Measurements from ENCODE around the gene NEMP1.
"Not testable (repeated sequence)": the region's sequence is repeated elsewhere in the genome, so short reads cannot be mapped to it uniquely, and the experiment has no call there.

NEMP1 gene

DNA sequence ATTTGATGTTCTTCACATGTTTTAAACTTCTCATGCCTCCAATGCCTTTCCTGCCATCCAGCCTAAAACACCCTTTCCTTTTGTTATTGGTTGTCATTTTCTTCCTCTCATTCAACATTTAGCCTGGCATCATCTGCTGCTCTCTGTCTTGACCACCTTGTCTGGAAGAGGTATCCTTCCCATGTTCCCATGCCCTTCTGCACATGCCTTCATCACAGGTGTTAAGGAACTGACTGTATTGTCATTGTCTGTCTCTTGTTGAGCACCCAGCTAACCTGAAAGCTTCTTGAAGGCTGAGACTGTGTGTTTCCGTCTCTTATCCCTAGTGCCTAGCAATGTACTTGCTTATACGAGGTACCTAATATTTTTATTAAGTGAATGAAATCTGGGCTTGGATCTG lies 45.2 kb upstream of the NEMP1 start:
- DNase-seq (ENCODE audit: low read depth), result no peak
- TF ChIP-seq, protein P1, sequence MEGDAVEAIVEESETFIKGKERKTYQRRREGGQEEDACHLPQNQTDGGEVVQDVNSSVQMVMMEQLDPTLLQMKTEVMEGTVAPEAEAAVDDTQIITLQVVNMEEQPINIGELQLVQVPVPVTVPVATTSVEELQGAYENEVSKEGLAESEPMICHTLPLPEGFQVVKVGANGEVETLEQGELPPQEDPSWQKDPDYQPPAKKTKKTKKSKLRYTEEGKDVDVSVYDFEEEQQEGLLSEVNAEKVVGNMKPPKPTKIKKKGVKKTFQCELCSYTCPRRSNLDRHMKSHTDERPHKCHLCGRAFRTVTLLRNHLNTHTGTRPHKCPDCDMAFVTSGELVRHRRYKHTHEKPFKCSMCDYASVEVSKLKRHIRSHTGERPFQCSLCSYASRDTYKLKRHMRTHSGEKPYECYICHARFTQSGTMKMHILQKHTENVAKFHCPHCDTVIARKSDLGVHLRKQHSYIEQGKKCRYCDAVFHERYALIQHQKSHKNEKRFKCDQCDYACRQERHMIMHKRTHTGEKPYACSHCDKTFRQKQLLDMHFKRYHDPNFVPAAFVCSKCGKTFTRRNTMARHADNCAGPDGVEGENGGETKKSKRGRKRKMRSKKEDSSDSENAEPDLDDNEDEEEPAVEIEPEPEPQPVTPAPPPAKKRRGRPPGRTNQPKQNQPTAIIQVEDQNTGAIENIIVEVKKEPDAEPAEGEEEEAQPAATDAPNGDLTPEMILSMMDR (conservative IDR thresholded peaks at IDR 0.05; ENCODE audit: control insufficient read depth, insufficient read depth, low read depth, low read length), result no peak
- H3K4me3 ChIP-seq (ENCODE audit: control insufficient read depth, low read depth, low read length), result no peak overlapping the region

DNA sequence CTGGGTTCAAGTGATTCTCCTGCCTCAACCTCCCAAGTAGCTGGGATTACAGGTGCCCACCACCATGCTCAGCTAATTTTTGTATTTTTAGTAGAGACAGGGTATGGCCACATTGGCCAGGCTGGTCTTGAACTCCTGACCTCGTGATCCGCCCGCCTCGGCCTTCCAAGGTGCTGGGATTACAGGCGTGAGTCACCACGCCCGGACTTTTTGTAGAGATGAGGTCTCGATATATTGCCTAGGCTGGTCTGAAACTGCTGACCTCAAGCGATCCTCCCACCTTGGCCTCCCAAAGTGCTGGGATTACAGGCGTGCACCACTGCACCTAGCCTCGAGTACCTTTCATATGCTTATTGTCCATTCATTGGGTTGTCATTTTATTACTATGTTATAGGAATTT lies 42.1 kb upstream of the NEMP1 start:
- DNase-seq (ENCODE audit: low read depth); H3K4me3 ChIP-seq (ENCODE audit: control insufficient read depth, low read depth, low read length): not testable (repeated sequence)

DNA sequence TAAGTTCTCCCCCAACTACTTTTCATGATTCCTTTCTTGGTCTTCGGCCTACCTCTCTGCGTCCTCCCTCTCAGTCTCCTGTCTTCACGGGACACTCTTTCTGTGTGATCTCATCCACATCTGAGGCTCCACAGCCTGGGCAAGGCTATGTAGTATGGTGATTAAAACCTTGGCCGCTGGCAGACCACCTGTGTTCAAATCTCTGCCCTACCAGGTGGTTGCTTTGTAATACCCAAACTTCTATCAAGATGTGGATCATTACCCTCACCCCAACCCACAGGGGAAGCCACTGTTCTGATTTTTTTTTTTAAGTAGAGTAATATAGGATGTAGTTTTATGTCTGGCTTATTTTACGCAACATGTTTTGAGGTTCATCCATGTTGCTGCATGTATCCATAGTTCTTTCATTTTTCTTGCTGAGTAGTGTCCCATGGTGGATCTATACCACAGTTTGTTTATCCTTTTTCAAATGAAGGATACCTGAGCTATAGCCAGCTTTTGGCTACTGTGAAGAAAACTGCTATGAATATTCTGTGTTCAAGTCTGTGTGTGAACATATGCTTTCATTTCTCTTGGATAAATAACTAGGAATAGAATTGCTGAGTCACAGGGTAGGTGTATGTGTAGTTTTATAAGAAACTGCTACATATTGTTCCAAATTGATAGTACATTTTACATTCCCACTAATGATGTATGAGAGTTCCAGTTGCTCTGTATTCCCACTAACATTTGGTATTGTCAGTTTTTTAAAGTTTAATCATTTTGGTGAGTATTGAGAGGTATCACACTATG lies 40.9 kb upstream of the NEMP1 start:
- peak; percentile 37 for DNase-seq (ENCODE audit: low read depth)
- TF ChIP-seq, protein P1 (conservative IDR thresholded peaks at IDR 0.05; ENCODE audit: control insufficient read depth, insufficient read depth, low read depth, low read length), result no peak

DNA sequence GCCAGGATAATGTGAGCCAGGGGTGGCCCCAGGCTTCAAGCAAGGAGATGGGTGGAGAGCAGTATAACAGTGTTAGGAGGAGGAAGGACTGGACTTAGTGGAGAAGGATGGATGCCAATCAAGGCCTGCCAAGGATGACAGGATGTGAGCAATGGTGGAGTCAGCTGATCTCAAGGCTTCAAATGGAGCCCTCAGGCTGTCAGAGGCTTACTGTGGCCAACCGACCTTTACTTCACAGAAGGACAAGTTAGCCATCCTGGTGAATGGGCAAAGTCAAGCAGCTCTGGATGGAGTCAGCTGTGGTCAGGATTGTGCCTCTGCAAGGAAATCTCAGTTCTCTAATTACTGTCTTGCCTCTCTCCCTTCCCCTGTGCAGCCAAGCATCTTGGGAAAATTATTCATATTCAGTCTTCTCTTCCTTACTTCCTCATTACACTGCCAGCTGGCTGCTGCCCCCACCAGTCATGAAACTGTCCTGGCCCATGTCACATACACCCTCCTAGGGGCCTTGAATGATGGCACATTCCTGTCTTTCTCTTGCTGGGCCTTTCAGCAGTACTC lies 40.2 kb upstream of the NEMP1 start:
- H3K4me3 ChIP-seq (ENCODE audit: control insufficient read depth, low read depth, low read length), result no peak overlapping the region
- peak; percentile 57 for DNase-seq (ENCODE audit: low read depth)

More for the DNA sequence above, 40.9 kb upstream of the NEMP1 start:
- H3K4me3 ChIP-seq (ENCODE audit: control insufficient read depth, low read depth, low read length), result no peak overlapping the region

DNA sequence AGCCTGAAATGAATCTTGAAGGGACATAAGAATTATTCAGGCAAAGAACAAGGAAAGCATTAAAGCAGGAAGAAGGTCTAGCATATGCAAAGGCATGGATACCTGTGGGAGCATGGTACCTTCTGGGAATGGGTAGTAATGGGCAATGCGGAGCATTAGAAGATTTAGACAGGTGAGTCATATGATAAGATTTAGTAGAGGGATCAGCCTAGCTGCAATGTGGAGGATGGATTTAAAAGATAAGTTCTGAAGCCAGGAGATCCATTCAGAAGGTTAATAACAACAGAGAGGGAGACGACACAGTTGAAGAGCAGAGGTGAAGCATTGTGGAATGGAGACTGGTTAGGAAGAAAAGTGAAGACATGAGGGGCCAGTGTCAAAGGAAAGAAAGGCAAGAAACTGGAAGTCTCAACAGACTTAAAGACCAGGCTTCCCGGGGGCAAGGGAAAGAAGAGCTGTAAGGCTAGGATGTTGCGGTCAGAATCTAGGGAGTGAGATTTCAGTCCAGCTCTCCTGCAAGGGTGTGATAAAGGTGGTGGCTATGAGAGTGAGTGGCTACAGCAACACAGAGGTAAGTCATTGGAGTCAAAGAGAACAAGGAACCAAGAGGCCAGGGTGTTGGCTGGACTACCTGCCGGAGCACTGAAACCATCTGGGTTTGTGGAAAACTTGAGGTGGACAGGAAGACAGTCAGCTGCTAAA lies 38.1 kb upstream of the NEMP1 start:
- H3K4me3 ChIP-seq (ENCODE audit: control insufficient read depth, low read depth, low read length), result no peak overlapping the region
- TF ChIP-seq, protein P1 (conservative IDR thresholded peaks at IDR 0.05; ENCODE audit: control insufficient read depth, insufficient read depth, low read depth, low read length), result no peak
- no peak for DNase-seq (ENCODE audit: low read depth)

More for the DNA sequence above, 40.2 kb upstream of the NEMP1 start:
- TF ChIP-seq, protein P1 (conservative IDR thresholded peaks at IDR 0.05; ENCODE audit: control insufficient read depth, insufficient read depth, low read depth, low read length), result no peak

DNA sequence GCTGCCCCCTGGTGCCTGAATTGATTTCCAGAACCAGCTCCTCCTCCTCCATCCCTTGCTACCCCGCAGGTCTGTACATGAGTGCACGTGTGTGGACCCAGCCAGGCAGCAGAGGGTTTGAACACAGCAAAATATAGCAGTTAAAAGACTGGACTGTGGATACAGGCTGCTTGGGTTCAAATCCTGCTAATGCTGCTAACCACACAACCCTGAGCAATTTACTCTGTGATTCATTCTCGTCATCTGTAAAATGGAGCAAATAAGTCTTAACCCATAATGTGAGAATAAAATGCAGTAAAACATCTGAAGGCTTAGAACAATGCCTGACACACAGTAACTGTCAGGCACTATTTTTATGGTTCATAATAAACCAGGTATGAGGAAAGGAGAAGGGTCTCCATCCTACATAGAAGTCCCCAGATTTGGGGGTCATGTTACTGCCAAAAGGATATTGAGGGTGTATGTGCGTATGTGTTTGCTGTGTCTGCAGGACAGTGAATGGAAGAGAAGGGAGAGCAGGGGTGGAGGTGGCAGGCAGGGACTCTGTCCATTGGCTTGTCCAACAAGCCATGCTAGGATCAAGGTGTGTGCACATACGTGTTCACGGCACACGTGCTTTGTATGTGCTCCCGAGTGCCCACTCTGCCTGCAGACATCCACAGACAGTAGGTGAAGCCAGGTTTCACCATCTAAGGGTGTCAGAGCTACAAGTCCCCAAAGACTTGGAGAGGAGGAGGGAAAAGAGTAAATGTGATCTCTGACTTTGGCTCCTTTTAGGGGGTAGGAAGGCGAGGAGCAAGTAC lies 34.1 kb upstream of the NEMP1 start:
- DNase-seq (ENCODE audit: low read depth), result no peak
- H3K4me3 ChIP-seq (ENCODE audit: control insufficient read depth, low read depth, low read length), result no peak overlapping the region
- TF ChIP-seq, protein P1 (conservative IDR thresholded peaks at IDR 0.05; ENCODE audit: control insufficient read depth, insufficient read depth, low read depth, low read length), result no peak
